Measurements from ENCODE around the gene SSBP4. TPM values are rescaled to one million over a fixed set of nuclear protein-coding genes. Genes with fewer than 3 reads are reported as not detected.

The SSBP4 gene
- total and polyA plus RNA-seq, 12 donors: 17.6 to 51.6 (median 30.1) TPM

DNA sequence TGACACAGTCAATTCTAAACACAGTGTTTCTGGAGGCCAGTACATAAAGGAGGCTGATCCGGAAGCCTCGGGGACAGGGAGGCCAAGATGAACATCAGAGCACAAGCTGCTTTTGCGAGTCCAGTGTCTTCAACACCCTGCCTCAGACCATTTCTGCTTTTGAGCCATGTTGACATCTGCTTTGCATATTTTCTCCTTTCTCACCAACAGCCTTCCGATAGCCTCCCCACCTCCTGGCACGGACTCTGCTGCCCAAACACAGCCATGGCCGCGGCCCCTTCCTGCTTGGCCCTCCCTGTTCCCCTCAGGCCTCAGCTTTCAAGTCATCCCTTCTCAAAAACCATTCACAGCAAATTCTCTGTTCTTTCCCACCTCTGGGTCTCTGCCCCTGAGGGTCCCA lies 25.4 kb upstream of the SSBP4 start:
- peaks cover 0 to 36% (median 0%) of the 10 kb centered on the region in 9 donors for H3K36me3 ChIP-seq
- DNase-seq (no peak), ATAC-seq (peak in 6 of 8 donors; percentile 3 to 40 (median 25))
- 57 to 64% methylated on average over 7 of the region's 7 CpGs for WGBS, 2 donors
- peaks cover 0 to 4% (median 0%) of the 10 kb centered on the region in 11 donors for H3K9me3 ChIP-seq
- peak overlapping the region in 3 of 10 donors; percentile 17 to 65 (median 18) for H3K4me3 ChIP-seq
- TF ChIP-seq, protein P1, sequence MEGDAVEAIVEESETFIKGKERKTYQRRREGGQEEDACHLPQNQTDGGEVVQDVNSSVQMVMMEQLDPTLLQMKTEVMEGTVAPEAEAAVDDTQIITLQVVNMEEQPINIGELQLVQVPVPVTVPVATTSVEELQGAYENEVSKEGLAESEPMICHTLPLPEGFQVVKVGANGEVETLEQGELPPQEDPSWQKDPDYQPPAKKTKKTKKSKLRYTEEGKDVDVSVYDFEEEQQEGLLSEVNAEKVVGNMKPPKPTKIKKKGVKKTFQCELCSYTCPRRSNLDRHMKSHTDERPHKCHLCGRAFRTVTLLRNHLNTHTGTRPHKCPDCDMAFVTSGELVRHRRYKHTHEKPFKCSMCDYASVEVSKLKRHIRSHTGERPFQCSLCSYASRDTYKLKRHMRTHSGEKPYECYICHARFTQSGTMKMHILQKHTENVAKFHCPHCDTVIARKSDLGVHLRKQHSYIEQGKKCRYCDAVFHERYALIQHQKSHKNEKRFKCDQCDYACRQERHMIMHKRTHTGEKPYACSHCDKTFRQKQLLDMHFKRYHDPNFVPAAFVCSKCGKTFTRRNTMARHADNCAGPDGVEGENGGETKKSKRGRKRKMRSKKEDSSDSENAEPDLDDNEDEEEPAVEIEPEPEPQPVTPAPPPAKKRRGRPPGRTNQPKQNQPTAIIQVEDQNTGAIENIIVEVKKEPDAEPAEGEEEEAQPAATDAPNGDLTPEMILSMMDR (IDR thresholded peaks at IDR 0.05): no peak
- peak overlapping the region in 4 of 10 donors; percentile 16 to 88 (median 25) for H3K27ac ChIP-seq
- intact Hi-C loops (cut with DNase I): loop anchor here in 2 of 10 donors (10.0 kb wide), 2 partner anchors 129 to 189 kb away; partner anchors contain the start of gene RAB3A (in 1 of the 2)
- peaks cover 0 to 37% (median under 1%) of the 10 kb centered on the region in 9 donors for H3K4me1 ChIP-seq
- H3K27me3 ChIP-seq: peaks cover 0 to 15% (median 11%) of the 10 kb centered on the region in 7 donors

DNA sequence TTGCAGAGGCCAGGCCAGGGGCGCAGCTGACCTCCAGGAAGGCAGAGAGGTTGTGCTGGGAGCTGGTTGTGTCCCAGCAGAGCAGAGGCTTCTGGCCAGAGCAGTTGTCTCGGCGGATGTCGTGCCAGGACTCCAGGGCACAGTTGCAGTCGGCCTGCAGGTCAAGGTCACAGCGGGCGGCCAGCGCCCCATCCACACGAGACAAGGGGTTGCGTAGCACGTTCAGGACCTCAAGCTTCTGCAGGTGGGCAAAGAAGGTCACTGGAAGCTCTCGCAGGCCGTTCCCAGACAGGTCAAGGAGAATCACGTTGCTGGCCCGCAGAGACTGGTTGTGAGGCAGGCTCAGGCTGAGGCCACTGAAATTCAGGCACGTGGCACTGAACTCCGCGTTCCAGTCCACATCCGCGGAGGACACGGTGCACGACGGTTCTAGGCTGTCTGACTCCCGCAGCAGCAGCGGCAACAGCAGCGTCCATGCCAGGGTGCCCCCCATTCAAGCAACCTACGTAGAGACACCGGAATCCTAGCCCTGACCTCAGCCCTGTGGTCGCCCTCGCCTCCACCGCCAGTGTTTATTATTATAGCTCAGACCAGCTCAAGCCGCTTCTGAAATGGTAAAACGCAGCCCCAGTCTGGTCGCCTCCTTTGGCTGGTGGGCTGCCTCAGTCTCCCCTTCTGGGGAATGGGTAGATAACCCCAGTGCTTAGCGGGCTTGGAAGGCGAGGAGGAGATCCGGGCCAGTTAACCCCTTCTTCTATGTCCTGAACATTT lies 22.5 kb upstream of the SSBP4 start:
- Histone ChIP-seq H3K9me3 (no peaks in the 10 kb centered on the region), H3K27ac (peak overlapping the region in 2 of 10 donors; percentile 33 to 88), H3K4me1 (peaks cover 0 to 62% (median 0%) of the 10 kb centered on the region in 9 donors), H3K4me3 (peak overlapping the region in 8 of 10 donors; percentile 0 to 65 (median 36)), H3K36me3 (peaks cover 0 to 11% (median 0%) of the 10 kb centered on the region in 9 donors), H3K27me3 (peaks cover 0 to 15% (median 11%) of the 10 kb centered on the region in 7 donors)
- peak in 3 of 8 donors; percentile 13 to 31 (median 30) for ATAC-seq
- intact Hi-C loops (cut with DNase I): loop anchor here in 2 of 10 donors (5.0 to 10.0 kb wide), 3 partner anchors 39 to 192 kb away; partner anchors contain the start of gene RAB3A (in 1 of the 2)
- DNase-seq: no peak
- TF ChIP-seq, protein P1 (IDR thresholded peaks at IDR 0.05): no peak
- WGBS, 2 donors: 66 to 72% methylated on average over 37 of the region's 37 CpGs

DNA sequence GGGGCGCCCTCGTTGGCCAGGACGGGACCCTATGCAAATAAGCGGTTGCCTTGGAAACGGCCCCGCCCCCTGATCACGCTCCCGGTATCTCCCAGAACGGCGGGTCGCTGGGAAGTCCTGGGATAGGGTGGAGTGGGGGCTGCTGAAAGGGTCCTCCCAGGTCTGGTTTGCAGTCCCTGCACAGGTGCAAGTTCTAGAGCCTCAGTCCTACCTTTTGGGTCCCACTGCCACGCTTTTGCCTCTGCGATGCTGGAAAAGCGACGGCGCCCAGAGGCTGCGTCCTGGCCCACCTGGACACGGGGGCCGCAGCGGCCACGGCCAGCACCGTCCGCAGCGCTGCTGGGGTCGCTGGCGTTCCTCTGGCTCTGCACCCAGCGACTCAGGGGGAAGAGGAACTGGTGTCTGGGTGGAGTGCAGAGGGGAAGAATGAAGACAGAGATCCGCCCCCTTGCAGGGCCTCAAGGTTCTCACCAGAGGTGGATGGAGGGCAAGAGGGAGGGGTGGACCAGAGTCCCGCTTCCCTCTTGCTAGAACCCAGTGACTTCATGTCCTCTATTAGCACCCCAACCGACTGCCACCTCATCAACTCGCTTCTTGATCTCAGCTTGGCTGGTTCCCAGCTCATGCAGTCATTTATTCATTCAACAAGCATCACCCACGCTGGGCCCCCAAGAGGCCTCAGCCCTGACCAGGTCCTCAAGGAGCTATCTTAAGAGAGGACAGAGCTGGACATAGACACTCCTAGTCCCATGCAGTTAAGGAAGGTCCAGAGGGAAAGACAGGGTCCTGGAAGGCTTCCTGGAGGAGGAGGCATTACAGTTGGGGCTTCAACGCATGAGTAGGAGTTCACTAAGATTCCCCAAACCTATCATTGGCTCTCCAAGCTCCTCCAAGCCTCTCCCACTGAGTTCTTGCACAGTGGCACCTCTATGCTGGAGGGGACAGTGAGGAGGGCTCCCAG lies 21.7 kb upstream of the SSBP4 start, which contains the start of gene LRRC25:
Gene LRRC25 (minus strand): TSS at position 381 of the 961 bp plus-strand sequence. CDS start 659 bp downstream, outside the sequence.
- WGBS, 2 donors: 15 to 19% methylated on average over 33 of the region's 33 CpGs
- H3K4me3 ChIP-seq: peak within 1 kb of the TSS in 9 of 10 donors; percentile 0 to 65 (median 35)
- DNase-seq: peak in 1 of 2 donors; percentile 38

More for the DNA sequence above, 21.7 kb upstream of the SSBP4 start, which contains the start of gene LRRC25:
- Histone ChIP-seq H3K9me3 (no peaks in the 10 kb centered on the region), H3K36me3 (peaks cover 0 to 9% (median 0%) of the 10 kb centered on the region in 9 donors), H3K4me1 (peaks cover 0 to 62% (median 0%) of the 10 kb centered on the region in 9 donors), H3K27me3 (peaks cover 0 to 15% (median 11%) of the 10 kb centered on the region in 7 donors), H3K27ac (peak within 1 kb of the TSS in 3 of 10 donors; percentile 2 to 88 (median 33))
- ATAC-seq: peak; percentile 16 to 60 (median 42)
- TF ChIP-seq, protein P1 (IDR thresholded peaks at IDR 0.05): no peak
- intact Hi-C loops (cut with DNase I): loop anchor here in 2 of 10 donors (5.0 to 10.0 kb wide), 3 partner anchors 40 to 193 kb away; partner anchors contain the start of gene RAB3A (in 1 of the 2)

Data from heart right ventricle (tissue), 16 donors.